HepG2 (cell line): Measurements from ENCODE around the gene KRTAP9-3. TPM values are rescaled to one million over a fixed set of nuclear protein-coding genes. Genes with fewer than 3 reads are reported as not detected.

Source experiments
- ATAC-seq: fragments of 200-7000 bp; cut with Tn5 transposase; 3 replicates; pipeline ENCODE4 v1.9.1; 2020; ENCODE audit warnings: mild to moderate bottlenecking, moderate library complexity
- BruUV-seq: library from RNA; stranded (reverse); fragments of 400-500 nt; replicated peaks from 2 replicates; lab custom pipeline; 2021; lab: Mats Ljungman, UMichigan
- CTCF ChIA-PET: fragments of 300-600 bp; formaldehyde crosslinking; extraction: SDS; loops from one replicate; lab custom pipeline; 2021; ENCODE audit warnings: low total read pairs, inconsistent platforms, low intra/inter-chr PET ratio; lab: Yijun Ruan, JAX
- POLR2A ChIA-PET: fragments of 350-600 bp; sonication (Branson Sonifier 250); formaldehyde crosslinking; loops from one replicate; lab custom pipeline; 2020; ENCODE audit warnings: antibody characterized with exemption, inconsistent platforms; lab: Yijun Ruan, JAX
- DNase-seq: peaks from one replicate; pipeline ENCODE4 v3.0.0-alpha.2; 2015; ENCODE audit warnings: low spot score
- FAIRE-seq: peaks from 3 replicates; lab custom pipeline; 2011; peaks lifted over from hg19 to GRCh38; lab: Jason Lieb, UNC
- H2AFZ ChIP-seq: one replicate; pipeline ENCODE4 v1.6.1; 2011; ENCODE audit warnings: low read length, inconsistent platforms
- H3K27ac ChIP-seq: fragments of 300-600 bp; 3 replicates; pipeline ENCODE4 v1.8.0; 2011; ENCODE audit warnings: mixed run types, mild to moderate bottlenecking, mixed read lengths, low read length, inconsistent platforms; ENCODE audit not compliant: insufficient read depth; ENCODE audit errors: extremely low read length
- H3K27me3 ChIP-seq, 2 experiments: fragments of 200-600 bp in 1 of 2; 2 replicates in 1 of 2; 3 replicates in 1 of 2; pipeline versions ENCODE4 v1.6.0 to v1.8.0; 2011; ENCODE audit warnings: low read length in 2 of 2, mild to moderate bottlenecking in 2 of 2, moderate library complexity in 2 of 2, inconsistent platforms in 1 of 2; ENCODE audit not compliant: insufficient read depth in 2 of 2, control insufficient read depth in 1 of 2
- H3K36me3 ChIP-seq, 2 experiments: fragments of 200-600 bp in 1 of 2; replicated peaks in 1 of 2; 2 replicates in 1 of 2; 3 replicates in 1 of 2; pipeline versions ENCODE4 v1.5.1 to v1.8.0; 2011; ENCODE audit warnings: low read length in 2 of 2, inconsistent platforms in 1 of 2; ENCODE audit not compliant: insufficient read depth in 2 of 2, control insufficient read depth in 1 of 2
- H3K4me1 ChIP-seq: 2 replicates; pipeline ENCODE4 v1.5.1; 2012; ENCODE audit warnings: low read length, inconsistent platforms; ENCODE audit not compliant: insufficient read depth
- H3K4me2 ChIP-seq: 2 replicates; pipeline ENCODE4 v1.6.0; 2011; ENCODE audit warnings: low read depth, low read length, inconsistent platforms
- H3K4me3 ChIP-seq, 3 experiments: fragments of 200-600 bp in 1 of 3; sonication (generic), shearing (Covaris generic) in 1 of 3; replicated peaks in 1 of 3; 2 replicates each; pipeline ENCODE4 v1.5.1; 2011 to 2016; ENCODE audit warnings: low read length in 3 of 3, inconsistent platforms in 2 of 3, low read depth in 2 of 3, mild to moderate bottlenecking in 2 of 3, control low read depth in 1 of 3, mixed read lengths in 1 of 3; ENCODE audit not compliant: insufficient read depth in 1 of 3
- H3K79me2 ChIP-seq: one replicate; pipeline ENCODE4 v1.6.1; 2011; ENCODE audit warnings: low read length, inconsistent platforms; ENCODE audit not compliant: insufficient read depth
- H3K9ac ChIP-seq: 2 replicates; pipeline ENCODE4 v1.6.0; 2011; ENCODE audit warnings: mild to moderate bottlenecking, low read depth, low read length, inconsistent platforms; ENCODE audit not compliant: insufficient read depth
- H3K9me3 ChIP-seq: 2 replicates; pipeline ENCODE4 v1.5.1; 2012; ENCODE audit warnings: mild to moderate bottlenecking, low read length
- H4K20me1 ChIP-seq: 2 replicates; pipeline ENCODE4 v1.6.0; 2011; ENCODE audit warnings: inconsistent platforms, mild to moderate bottlenecking, low read length, moderate library complexity; ENCODE audit not compliant: insufficient read depth
- BCL6 ChIP-seq: IDR thresholded peaks from 2 replicates; pipeline ENCODE4 v1.6.1; 2016; ENCODE audit warnings: missing genetic modification reagents, missing compliant biosample characterization
- GATAD2A ChIP-seq: IDR thresholded peaks from 2 replicates; pipeline ENCODE4 v1.6.1; 2016
- GPN1 ChIP-seq: sonication (generic); formaldehyde crosslinking; IDR thresholded peaks from 2 replicates; pipeline ENCODE4 v1.5.1; 2020; ENCODE audit warnings: missing genetic modification reagents, borderline replicate concordance
- IRX3 ChIP-seq: sonication (generic); formaldehyde crosslinking; IDR thresholded peaks from 2 replicates; pipeline ENCODE4 v1.8.1; 2023; ENCODE audit warnings: mild to moderate bottlenecking, low read depth, missing genetic modification reagents, borderline replicate concordance
- KAT8 ChIP-seq: IDR thresholded peaks from 2 replicates; pipeline ENCODE4 v1.6.1; 2016; ENCODE audit warnings: missing genetic modification reagents, missing compliant biosample characterization
- MED1 ChIP-seq: sonication (generic); formaldehyde crosslinking; IDR thresholded peaks from 2 replicates; pipeline ENCODE4 v1.4.0; 2020; ENCODE audit warnings: missing genetic modification reagents
- MXD4 ChIP-seq: IDR thresholded peaks from 2 replicates; pipeline ENCODE4 v1.6.1; 2016; ENCODE audit warnings: mild to moderate bottlenecking, missing biosample characterization, missing genetic modification reagents
- MYNN ChIP-seq: sonication (generic); formaldehyde crosslinking; IDR thresholded peaks from 2 replicates; pipeline ENCODE4 v1.4.0; 2020; ENCODE audit warnings: mild to moderate bottlenecking, low read depth, missing genetic modification reagents
- REST ChIP-seq, 2 experiments: IDR thresholded peaks; 2 replicates each; pipeline ENCODE4 v1.6.1; 2011 to 2012; ENCODE audit warnings: low read length in 2 of 2, borderline replicate concordance in 1 of 2, low read depth in 1 of 2, mild to moderate bottlenecking in 1 of 2, moderate library complexity in 1 of 2
- ZBTB1 ChIP-seq: sonication (generic); formaldehyde crosslinking; IDR thresholded peaks from 2 replicates; pipeline ENCODE4 v1.4.0; 2020; ENCODE audit warnings: missing genetic modification reagents, borderline replicate concordance
- ZNF382 ChIP-seq: sonication (generic); formaldehyde crosslinking; IDR thresholded peaks from 2 replicates; pipeline ENCODE4 v1.5.0; 2020; ENCODE audit warnings: missing genetic modification reagents, mild to moderate bottlenecking, borderline replicate concordance
- ZNF510 ChIP-seq: sonication (generic); formaldehyde crosslinking; IDR thresholded peaks from 2 replicates; pipeline ENCODE4 v1.4.0; 2020; ENCODE audit warnings: low read depth, mild to moderate bottlenecking, missing genetic modification reagents
- ZNF646 ChIP-seq: sonication (generic); formaldehyde crosslinking; IDR thresholded peaks from 2 replicates; pipeline ENCODE4 v1.9.0; 2021; ENCODE audit warnings: mild to moderate bottlenecking, missing genetic modification reagents
- ZNF652 ChIP-seq: IDR thresholded peaks from 2 replicates; pipeline ENCODE4 v1.6.1; 2016; ENCODE audit warnings: low read depth, borderline replicate concordance
- ZNF672 ChIP-seq: sonication (generic); formaldehyde crosslinking; IDR thresholded peaks from 2 replicates; pipeline ENCODE4 v1.8.1; 2022; ENCODE audit warnings: missing genetic modification reagents
- ZNF792 ChIP-seq: IDR thresholded peaks from 2 replicates; pipeline ENCODE4 v1.6.1; 2016
- WGBS: methylation state at CpG from one replicate; pipeline ENCODE4 v1.1.6; 2017; ENCODE audit warnings: low lambda C conversion rate; 5-methylcytosine and 5-hydroxymethylcytosine counted together
- in situ Hi-C: cut with HindIII; loops from 2 replicates; pipeline ENCODE4 v1.10.0; 2017; ENCODE audit warnings: low pct_unique_long_range_greater_than_20kb; ENCODE audit not compliant: extremely low pct_ligation_motif_present
- intact Hi-C: fragments of 100-400 bp; cut with micrococcal nuclease; formaldehyde crosslinking; loops from one replicate; pipeline ENCODE4 v1.10.0; 2022; ENCODE audit not compliant: unreplicated experiment
- polyA plus RNA-seq, 8 experiments: library from polyadenylated mRNA; depleted of rRNA in 3 of 8; stranded (reverse) in 7 of 8; unstranded in 1 of 8; fragments of >200 nt; fragmentation: Illumina TruSeq in 4 of 8; extraction: Trizol in 4 of 8; gene quantifications; 2 replicates each; pipeline versions ENCODE4 v1.2.1 to v1.2.3, GENCODE V29; 2011 to 2016; ENCODE audit warnings: low read depth in 4 of 8, missing spikeins in 1 of 8, mixed read lengths in 1 of 8; ENCODE audit not compliant: insufficient read depth in 1 of 8
- total RNA-seq, 5 experiments: library from RNA; depleted of rRNA; stranded (reverse); fragments of >200 nt; fragmentation: Illumina TruSeq; extraction: Trizol; gene quantifications; 2 replicates each; pipeline ENCODE4 v1.2.3, GENCODE V29; 2016; ENCODE audit warnings: low read depth in 1 of 5

The KRTAP9-3 gene
- total and polyA plus RNA-seq, 2 of the 13 experiments (the other 11 are each of a cell fraction or from before 2014, with no cell fraction given) = not detected

GRCh38 chr17:41278176-41278955 is 46.1 kb downstream of the KRTAP9-3 start:
- H3K4me1 ChIP-seq = no peaks in the 10 kb centered on the region
- no peaks in the 10 kb centered on the region for H4K20me1 ChIP-seq
- ATAC-seq (no peak), DNase-seq (peak; percentile 0), FAIRE-seq (no peak)
- in situ Hi-C loops = no loop called here
- CTCF ChIA-PET = no interaction called here
- H3K4me3 ChIP-seq = no peak overlapping the region
- H3K27me3 ChIP-seq = no peaks in the 10 kb centered on the region
- POLR2A ChIA-PET = no interaction called here
- no TSS peak for BruUV-seq
- H2AFZ ChIP-seq = no peak overlapping the region
- WGBS = 7% methylated on average over 3 of the region's 3 CpGs
- H3K27ac ChIP-seq = no peak overlapping the region
- intact Hi-C loops = no loop called here
- no peak overlapping the region for H3K9ac ChIP-seq
- no peaks in the 10 kb centered on the region for H3K9me3 ChIP-seq
- H3K36me3 ChIP-seq = no peaks in the 10 kb centered on the region
- no peaks in the 10 kb centered on the region for H3K79me2 ChIP-seq
- H3K4me2 ChIP-seq = no peak overlapping the region
- TF ChIP-seq ZBTB1 (CRISPR knock-in tag) (no peak), IRX3 (CRISPR knock-in tag) (no peak), MED1 (CRISPR knock-in tag) (no peak), ZNF646 (CRISPR knock-in tag) (no peak), ZNF382 (CRISPR knock-in tag) (no peak), GATAD2A (CRISPR knock-in tag) (no peak), ZNF672 (CRISPR knock-in tag) (no peak), KAT8 (CRISPR knock-in tag) (no peak), MYNN (no peak), REST (IDR thresholded peaks at IDR 0.05; ENCODE audit: borderline replicate concordance in 1 of 2, low read depth in 1 of 2, low read length in 2 of 2) (no peak), ZNF652 (no peak), BCL6 (no peak), ZNF792 (CRISPR knock-in tag) (no peak), ZNF510 (CRISPR knock-in tag) (no peak), MXD4 (CRISPR knock-in tag) (no peak), GPN1 (no peak)
